Measurements from ENCODE around the gene RERE. TPM values are rescaled to one million over a fixed set of nuclear protein-coding genes. Genes with fewer than 3 reads are reported as not detected.
A peak's percentile ranks its signal among the peaks of the same experiment; 100 is the strongest.

Gene RERE
- total and polyA plus RNA-seq, 11 donors: 53.5 to 236 (median 121) TPM

DNA sequence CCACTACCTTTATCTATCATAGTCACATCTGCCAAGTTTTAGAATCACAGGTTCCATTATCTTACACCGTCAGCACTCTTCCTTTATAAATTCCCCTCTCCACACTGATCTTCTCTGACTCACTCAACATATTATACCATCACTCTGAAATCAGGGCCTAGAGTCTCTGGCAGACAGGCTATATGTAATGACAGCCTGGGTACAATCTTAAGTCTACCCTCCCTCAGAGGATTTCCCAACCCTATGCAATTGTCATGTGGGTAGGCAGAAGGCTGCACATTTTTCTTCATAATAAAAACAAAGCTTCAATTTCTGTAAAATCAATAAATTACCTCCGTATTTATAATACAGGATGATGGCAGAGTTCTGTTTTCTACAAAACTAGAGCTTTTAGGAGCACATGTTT, 138.0 kb downstream of the RERE start:
- Histone ChIP-seq H3K4me1 (peaks cover 0 to 44% (median 21%) of the 10 kb centered on the region in 12 donors), H3K4me3 (no peak overlapping the region), H3K27ac (no peak overlapping the region), H3K27me3 (no peaks in the 10 kb centered on the region), H3K9me3 (no peaks in the 10 kb centered on the region), H3K36me3 (no peaks in the 10 kb centered on the region)
- intact Hi-C loops (cut with DNase I): no loop called here
- 51 to 63% (median 58%) methylated on average over 2 of the region's 2 CpGs for WGBS, 4 donors
- ATAC-seq (peak in 1 of 4 donors; percentile 41), DNase-seq (no peak)
- no peak for TF ChIP-seq POLR2A (IDR thresholded peaks at IDR 0.05)
- TF ChIP-seq, protein P1, sequence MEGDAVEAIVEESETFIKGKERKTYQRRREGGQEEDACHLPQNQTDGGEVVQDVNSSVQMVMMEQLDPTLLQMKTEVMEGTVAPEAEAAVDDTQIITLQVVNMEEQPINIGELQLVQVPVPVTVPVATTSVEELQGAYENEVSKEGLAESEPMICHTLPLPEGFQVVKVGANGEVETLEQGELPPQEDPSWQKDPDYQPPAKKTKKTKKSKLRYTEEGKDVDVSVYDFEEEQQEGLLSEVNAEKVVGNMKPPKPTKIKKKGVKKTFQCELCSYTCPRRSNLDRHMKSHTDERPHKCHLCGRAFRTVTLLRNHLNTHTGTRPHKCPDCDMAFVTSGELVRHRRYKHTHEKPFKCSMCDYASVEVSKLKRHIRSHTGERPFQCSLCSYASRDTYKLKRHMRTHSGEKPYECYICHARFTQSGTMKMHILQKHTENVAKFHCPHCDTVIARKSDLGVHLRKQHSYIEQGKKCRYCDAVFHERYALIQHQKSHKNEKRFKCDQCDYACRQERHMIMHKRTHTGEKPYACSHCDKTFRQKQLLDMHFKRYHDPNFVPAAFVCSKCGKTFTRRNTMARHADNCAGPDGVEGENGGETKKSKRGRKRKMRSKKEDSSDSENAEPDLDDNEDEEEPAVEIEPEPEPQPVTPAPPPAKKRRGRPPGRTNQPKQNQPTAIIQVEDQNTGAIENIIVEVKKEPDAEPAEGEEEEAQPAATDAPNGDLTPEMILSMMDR (IDR thresholded peaks at IDR 0.05): no peak

DNA sequence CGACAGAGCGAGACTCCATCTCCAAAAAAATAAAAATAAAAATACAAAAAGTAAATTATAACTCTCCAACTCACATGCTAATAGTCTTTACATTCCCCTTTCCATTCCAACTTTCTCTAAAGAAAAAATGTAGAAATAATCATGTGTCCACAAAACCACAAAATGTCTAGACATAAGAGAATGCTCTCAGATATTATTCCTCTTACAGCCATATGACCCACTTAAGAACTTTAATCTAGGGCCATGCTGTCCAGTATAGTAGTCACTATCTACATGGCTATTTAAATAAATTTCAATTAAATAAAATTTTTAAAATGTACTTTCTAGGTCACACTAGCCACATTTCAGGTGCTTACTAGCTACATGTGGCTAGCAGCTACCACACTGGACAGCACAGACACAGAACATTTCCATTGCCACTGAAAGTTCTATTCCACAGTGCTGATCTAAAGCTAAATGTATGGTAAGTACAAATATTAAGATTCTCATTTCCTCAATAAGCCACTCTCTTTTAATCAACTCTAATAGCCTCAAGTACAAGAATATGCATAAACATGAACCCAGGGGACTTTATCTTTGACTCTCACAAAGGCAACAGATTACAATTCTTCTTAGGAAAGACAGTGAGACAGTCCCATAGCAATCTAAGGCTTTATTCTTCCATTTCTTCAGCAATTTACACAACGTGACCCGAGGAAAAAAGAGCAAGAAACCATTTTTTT, 138.6 kb downstream of the RERE start:
- H3K4me1 ChIP-seq: peaks cover 0 to 43% (median 21%) of the 10 kb centered on the region in 12 donors
- no peak for ATAC-seq
- intact Hi-C loops (cut with DNase I): no loop called here

DNA sequence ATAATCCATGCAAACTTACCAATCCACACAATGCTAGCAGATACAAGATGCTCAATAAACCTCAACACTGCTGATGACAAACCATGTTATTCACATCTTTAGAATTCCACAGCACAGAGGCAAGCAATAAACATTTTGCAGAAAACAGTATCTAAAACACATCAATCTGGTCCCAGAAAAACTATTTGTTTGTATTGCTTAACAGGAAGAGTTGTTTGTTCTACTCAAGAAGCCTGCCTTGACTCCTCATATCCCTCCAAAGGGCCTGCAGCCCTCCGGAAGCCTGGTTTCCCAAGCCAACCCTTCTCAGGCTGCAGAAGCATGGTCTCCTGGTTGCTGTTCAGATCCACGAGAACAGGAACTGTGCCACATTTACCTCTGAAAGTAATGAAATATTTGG, 139.7 kb downstream of the RERE start:
- ATAC-seq (no peak), DNase-seq (no peak)
- Histone ChIP-seq H3K36me3 (no peaks in the 10 kb centered on the region), H3K9me3 (no peaks in the 10 kb centered on the region), H3K27ac (no peak overlapping the region), H3K4me1 (peaks cover 0 to 43% (median 21%) of the 10 kb centered on the region in 12 donors), H3K27me3 (no peaks in the 10 kb centered on the region), H3K4me3 (no peak overlapping the region)
- 84 to 92% (median 90%) methylated on average over 2 of the region's 2 CpGs for WGBS, 4 donors
- intact Hi-C loops (cut with DNase I): no loop called here
- no peak for TF ChIP-seq POLR2A (IDR thresholded peaks at IDR 0.05)
- TF ChIP-seq, protein P1 (IDR thresholded peaks at IDR 0.05): no peak

More for the DNA sequence above, 138.6 kb downstream of the RERE start:
- no peak overlapping the region for H3K4me3 ChIP-seq
- H3K27me3 ChIP-seq: no peaks in the 10 kb centered on the region
- H3K27ac ChIP-seq: no peak overlapping the region
- DNase-seq: no peak
- no peaks in the 10 kb centered on the region for H3K36me3 ChIP-seq
- TF ChIP-seq, protein P1 (IDR thresholded peaks at IDR 0.05): no peak
- no peak for TF ChIP-seq POLR2A (IDR thresholded peaks at IDR 0.05)
- 70 to 78% (median 75%) methylated on average over 4 of the region's 4 CpGs for WGBS, 4 donors
- H3K9me3 ChIP-seq: no peaks in the 10 kb centered on the region

DNA sequence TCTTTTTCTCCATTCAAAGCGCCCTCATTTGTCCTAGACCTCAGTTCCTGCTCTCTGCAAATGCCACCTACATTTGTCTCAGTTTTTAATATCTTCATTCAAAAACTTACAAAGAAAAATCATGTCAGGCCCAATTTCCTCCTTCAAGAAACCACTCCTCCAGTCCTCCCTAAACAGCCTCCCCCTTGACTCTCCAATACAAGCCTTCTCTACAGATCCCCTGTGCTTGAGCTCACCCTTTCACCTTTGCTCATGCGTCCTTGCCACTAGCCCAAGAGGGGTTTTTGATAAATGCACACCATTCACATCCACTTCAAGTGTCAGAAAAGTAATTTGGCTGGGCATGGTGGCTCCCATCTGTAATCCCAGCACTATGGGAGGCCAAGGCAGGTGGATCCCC, 140.6 kb downstream of the RERE start:
- Histone ChIP-seq H3K36me3 (no peaks in the 10 kb centered on the region), H3K27me3 (no peaks in the 10 kb centered on the region), H3K27ac (no peak overlapping the region), H3K9me3 (no peaks in the 10 kb centered on the region), H3K4me3 (no peak overlapping the region), H3K4me1 (peaks cover 0 to 37% (median 21%) of the 10 kb centered on the region in 12 donors)
- intact Hi-C loops (cut with DNase I): no loop called here
- 95 to 98% (median 96%) methylated on average over 2 of the region's 2 CpGs for WGBS, 4 donors
- DNase-seq (no peak), ATAC-seq (no peak)
- TF ChIP-seq, protein P1 (IDR thresholded peaks at IDR 0.05): no peak
- TF ChIP-seq POLR2A (IDR thresholded peaks at IDR 0.05): no peak

Data from heart left ventricle (tissue), 16 donors.